HEK293 (cell line): ENCODE data around the gene GLUD2.

Experiments used
- CTCF ChIP-seq: fragments of 450-650 bp; formaldehyde crosslinking; IDR thresholded peaks from 2 replicates; pipeline ENCODE4 v1.5.1; 2016; ENCODE audit warnings: missing biosample characterization, missing genetic modification characterization
- MEIS1 ChIP-seq: sonication (generic); formaldehyde crosslinking; IDR thresholded peaks from 2 replicates; pipeline ENCODE4 v1.8.1; 2022; ENCODE audit warnings: missing genetic modification reagents, mild to moderate bottlenecking, borderline replicate concordance
- PBX3 ChIP-seq: sonication (generic); formaldehyde crosslinking; IDR thresholded peaks from 2 replicates; pipeline ENCODE4 v1.8.1; 2022; ENCODE audit warnings: mild to moderate bottlenecking, moderate library complexity, missing genetic modification reagents
- REPIN1 ChIP-seq: fragments of 450-650 bp; formaldehyde crosslinking; IDR thresholded peaks from 2 replicates; pipeline ENCODE4 v1.5.1; 2017; ENCODE audit warnings: missing biosample characterization, missing genetic modification characterization, low read depth
- ZNF114 ChIP-seq: fragments of 450-650 bp; formaldehyde crosslinking; IDR thresholded peaks from 2 replicates; pipeline ENCODE4 v1.5.0; 2017; ENCODE audit warnings: missing biosample characterization, missing genetic modification characterization
- ZNF16 ChIP-seq: fragments of 450-650 bp; formaldehyde crosslinking; IDR thresholded peaks from 2 replicates; pipeline ENCODE4 v1.5.1; 2016; ENCODE audit warnings: low read depth, missing biosample characterization, missing genetic modification characterization
- ZNF704 ChIP-seq: fragments of 450-650 bp; formaldehyde crosslinking; IDR thresholded peaks from 2 replicates; pipeline ENCODE4 v1.5.1; 2016; ENCODE audit warnings: missing biosample characterization, missing genetic modification characterization
- TF ChIP-seq, protein P1 (sequence below): fragments of 450-650 bp; formaldehyde crosslinking; conservative IDR thresholded peaks from 2 replicates; pipeline ENCODE4 v1.5.1; 2016; ENCODE audit warnings: low read depth, missing biosample characterization, missing genetic modification characterization

- no peak for TF ChIP-seq REPIN1 (tag by site-specific recombination)
- TF ChIP-seq ZNF704 = no peak
- TF ChIP-seq MEIS1 = no peak
- TF ChIP-seq CTCF (tag by site-specific recombination) = no peak
- TF ChIP-seq ZNF16 (tag by site-specific recombination) = no peak
- TF ChIP-seq ZNF114 (tag by site-specific recombination) = no peak
- no peak for TF ChIP-seq PBX3 (CRISPR knock-in tag)
- TF ChIP-seq, protein P1, sequence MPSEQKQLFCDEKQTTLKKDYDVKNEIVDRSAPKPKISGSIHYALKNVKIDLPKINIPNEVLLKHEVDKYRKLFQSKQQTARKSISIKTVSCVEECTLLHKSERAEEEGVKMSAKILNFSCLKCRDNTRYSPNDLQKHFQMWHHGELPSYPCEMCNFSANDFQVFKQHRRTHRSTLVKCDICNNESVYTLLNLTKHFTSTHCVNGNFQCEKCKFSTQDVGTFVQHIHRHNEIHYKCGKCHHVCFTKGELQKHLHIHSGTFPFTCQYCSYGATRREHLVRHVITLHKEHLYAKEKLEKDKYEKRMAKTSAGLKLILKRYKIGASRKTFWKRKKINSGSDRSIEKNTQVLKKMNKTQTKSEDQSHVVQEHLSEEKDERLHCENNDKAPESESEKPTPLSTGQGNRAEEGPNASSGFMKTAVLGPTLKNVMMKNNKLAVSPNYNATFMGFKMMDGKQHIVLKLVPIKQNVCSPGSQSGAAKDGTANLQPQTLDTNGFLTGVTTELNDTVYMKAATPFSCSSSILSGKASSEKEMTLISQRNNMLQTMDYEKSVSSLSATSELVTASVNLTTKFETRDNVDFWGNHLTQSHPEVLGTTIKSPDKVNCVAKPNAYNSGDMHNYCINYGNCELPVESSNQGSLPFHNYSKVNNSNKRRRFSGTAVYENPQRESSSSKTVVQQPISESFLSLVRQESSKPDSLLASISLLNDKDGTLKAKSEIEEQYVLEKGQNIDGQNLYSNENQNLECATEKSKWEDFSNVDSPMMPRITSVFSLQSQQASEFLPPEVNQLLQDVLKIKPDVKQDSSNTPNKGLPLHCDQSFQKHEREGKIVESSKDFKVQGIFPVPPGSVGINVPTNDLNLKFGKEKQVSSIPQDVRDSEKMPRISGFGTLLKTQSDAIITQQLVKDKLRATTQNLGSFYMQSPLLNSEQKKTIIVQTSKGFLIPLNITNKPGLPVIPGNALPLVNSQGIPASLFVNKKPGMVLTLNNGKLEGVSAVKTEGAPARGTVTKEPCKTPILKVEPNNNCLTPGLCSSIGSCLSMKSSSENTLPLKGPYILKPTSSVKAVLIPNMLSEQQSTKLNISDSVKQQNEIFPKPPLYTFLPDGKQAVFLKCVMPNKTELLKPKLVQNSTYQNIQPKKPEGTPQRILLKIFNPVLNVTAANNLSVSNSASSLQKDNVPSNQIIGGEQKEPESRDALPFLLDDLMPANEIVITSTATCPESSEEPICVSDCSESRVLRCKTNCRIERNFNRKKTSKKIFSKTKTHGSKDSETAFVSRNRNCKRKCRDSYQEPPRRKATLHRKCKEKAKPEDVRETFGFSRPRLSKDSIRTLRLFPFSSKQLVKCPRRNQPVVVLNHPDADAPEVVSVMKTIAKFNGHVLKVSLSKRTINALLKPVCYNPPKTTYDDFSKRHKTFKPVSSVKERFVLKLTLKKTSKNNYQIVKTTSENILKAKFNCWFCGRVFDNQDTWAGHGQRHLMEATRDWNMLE (tag by site-specific recombination) = no peak
Observed at GRCh38 chrX:121052122-121052521, 4.7 kb downstream of the GLUD2 start.
